HCT116 (cell line): ENCODE data around the gene MAOA. TPM values are rescaled to one million over a fixed set of nuclear protein-coding genes. Genes with fewer than 3 reads are reported as not detected.

Experiments
- ATAC-seq: fragments of 200-7000 bp; cut with Tn5 transposase; 2 replicates; pipeline ENCODE4 v1.9.1; 2020; ENCODE audit warnings: mild to moderate bottlenecking, moderate library complexity
- BruUV-seq: library from RNA; stranded (reverse); fragments of 400-500 nt; replicated peaks from 2 replicates; lab custom pipeline; 2021; lab: Mats Ljungman, UMichigan
- CTCF ChIA-PET: fragments of 300-600 bp; sonication (Branson Sonifier 250); formaldehyde crosslinking; loops from one replicate; lab custom pipeline; 2021; ENCODE audit warnings: antibody characterized with exemption; lab: Charles Lee
- POLR2A ChIA-PET: fragments of 300-600, 350-600 bp; sonication (Branson Sonifier 250); formaldehyde crosslinking; loops from one replicate; lab custom pipeline; 2021; ENCODE audit warnings: antibody characterized with exemption; lab: Charles Lee
- RAD21 ChIA-PET, 2 experiments: fragments of 300-600 bp; sonication (Branson Sonifier 250); formaldehyde crosslinking; loops; one replicate each; lab custom pipeline; 2023; ENCODE audit warnings: low total read pairs in 2 of 2; ENCODE audit not compliant: uncharacterized antibody in 2 of 2, unreplicated experiment in 2 of 2, low non-redundant PET in 1 of 2; lab: Charles Lee
- DNase-seq: peaks from one replicate; pipeline ENCODE4 v3.0.0-alpha.2; 2010; ENCODE audit warnings: low read depth, low spot score
- H2AFZ ChIP-seq: fragments of 200-600 bp; shearing (Covaris generic), sonication (generic); 2 replicates; pipeline ENCODE4 v1.6.1; 2017; ENCODE audit warnings: low read depth, mixed run types, mixed read lengths, antibody characterized with exemption, low read length; ENCODE audit not compliant: poor library complexity, severe bottlenecking
- H3K27ac ChIP-seq: 2 replicates; pipeline ENCODE4 v1.5.1; 2012; ENCODE audit warnings: low read depth, low read length
- H3K27me3 ChIP-seq: fragments of 200-600 bp; sonication (generic); 2 replicates; pipeline ENCODE4 v1.6.1; 2016; ENCODE audit warnings: mixed run types, low read length, mixed read lengths; ENCODE audit not compliant: insufficient read depth
- H3K36me3 ChIP-seq, 2 experiments: fragments of 200-500 bp in 1 of 2; fragments of 200-600 bp in 1 of 2; sonication (Bioruptor generic) in 1 of 2; sonication (generic) in 1 of 2; 2 replicates each; pipeline versions ENCODE4 v1.5.1 to v1.6.1; 2014 to 2016; ENCODE audit warnings: low read length in 2 of 2, inconsistent platforms in 1 of 2, mixed read lengths in 1 of 2, mixed run types in 1 of 2; ENCODE audit not compliant: insufficient read depth in 2 of 2, control insufficient read depth in 1 of 2
- H3K4me1 ChIP-seq, 2 experiments: fragments of 200-600 bp in 1 of 2; sonication (generic) in 1 of 2; 2 replicates each; pipeline versions ENCODE4 v1.5.1 to v1.6.1; 2012 to 2017; ENCODE audit warnings: low read length in 2 of 2, inconsistent platforms in 1 of 2, mild to moderate bottlenecking in 1 of 2, mixed read lengths in 1 of 2, mixed run types in 1 of 2, moderate library complexity in 1 of 2; ENCODE audit not compliant: insufficient read depth in 2 of 2, control insufficient read depth in 1 of 2
- H3K4me2 ChIP-seq: fragments of 200-600 bp; sonication (generic); 2 replicates; pipeline ENCODE4 v1.6.1; 2017; ENCODE audit warnings: mixed run types, low read length, mixed read lengths
- H3K4me3 ChIP-seq, 2 experiments: fragments of 200-600 bp in 1 of 2; sonication (generic) in 1 of 2; replicated peaks in 1 of 2; 2 replicates each; pipeline ENCODE4 v1.5.1; 2011 to 2016; ENCODE audit warnings: low read length in 2 of 2, control low read depth in 1 of 2, low read depth in 1 of 2, mild to moderate bottlenecking in 1 of 2, mixed read lengths in 1 of 2, mixed run types in 1 of 2
- H3K79me2 ChIP-seq: fragments of 200-600 bp; sonication (generic); 2 replicates; pipeline ENCODE4 v1.6.1; 2017; ENCODE audit warnings: mild to moderate bottlenecking, mixed run types, low read length, moderate library complexity, mixed read lengths; ENCODE audit not compliant: insufficient read depth
- H3K9ac ChIP-seq: fragments of 200-600 bp; sonication (generic); 2 replicates; pipeline ENCODE4 v1.6.1; 2016; ENCODE audit warnings: low read length, mixed read lengths
- H3K9me2 ChIP-seq: fragments of 200-600 bp; sonication (generic), shearing (Covaris generic); 2 replicates; pipeline ENCODE4 v1.6.1; 2017; ENCODE audit warnings: mixed run types, mild to moderate bottlenecking, moderate library complexity; ENCODE audit not compliant: insufficient read depth
- H3K9me3 ChIP-seq, 2 experiments: fragments of 200-500 bp in 1 of 2; fragments of 200-600 bp in 1 of 2; sonication (Bioruptor generic) in 1 of 2; sonication (generic) in 1 of 2; 2 replicates each; pipeline ENCODE4 v1.6.1; 2014 to 2017; ENCODE audit warnings: low read length in 2 of 2, mixed read lengths in 2 of 2, inconsistent platforms in 1 of 2, low read depth in 1 of 2, mild to moderate bottlenecking in 1 of 2, mixed run types in 1 of 2, moderate library complexity in 1 of 2; ENCODE audit not compliant: control insufficient read depth in 1 of 2, insufficient read depth in 1 of 2
- H4K20me1 ChIP-seq: fragments of 200-600 bp; sonication (generic), shearing (Covaris generic); 2 replicates; pipeline ENCODE4 v1.6.1; 2017; ENCODE audit warnings: mixed run types, mild to moderate bottlenecking, moderate library complexity; ENCODE audit not compliant: insufficient read depth
- CBX3 ChIP-seq: IDR thresholded peaks from 2 replicates; pipeline ENCODE4 v1.6.1; 2012; ENCODE audit warnings: low read depth
- ELF1 ChIP-seq: IDR thresholded peaks from 2 replicates; pipeline ENCODE4 v1.6.1; 2012; ENCODE audit warnings: low read depth, borderline replicate concordance
- EZH2 ChIP-seq: fragments of 200-600 bp; sonication (generic); IDR thresholded peaks from 2 replicates; pipeline ENCODE4 v1.6.1; 2017; ENCODE audit warnings: antibody characterized with exemption, mixed run types
- EZH2phosphoT487 ChIP-seq: fragments of 200-600 bp; IDR thresholded peaks from 2 replicates; pipeline ENCODE4 v1.6.1; 2018; ENCODE audit warnings: antibody characterized with exemption, borderline replicate concordance
- RAD21 ChIP-seq: IDR thresholded peaks from 2 replicates; pipeline ENCODE4 v1.6.1; 2012; ENCODE audit warnings: low read depth, mild to moderate bottlenecking
- SRF ChIP-seq: IDR thresholded peaks from 2 replicates; pipeline ENCODE4 v1.6.1; 2012; ENCODE audit warnings: low read depth
- YY1 ChIP-seq: IDR thresholded peaks from 2 replicates; pipeline ENCODE4 v1.6.1; 2011; ENCODE audit warnings: low read length, low read depth, moderate library complexity, mild to moderate bottlenecking; ENCODE audit not compliant: insufficient replicate concordance; ENCODE audit errors: extremely low read depth
- ZFX ChIP-seq: fragments of 450-650 bp; IDR thresholded peaks from 2 replicates; pipeline ENCODE4 v1.6.1; 2017
- ZNF274 ChIP-seq: fragments of 200-500 bp; sonication (Bioruptor generic); IDR thresholded peaks from 2 replicates; pipeline ENCODE4 v1.6.1; 2014; ENCODE audit warnings: mild to moderate bottlenecking, low read depth, low read length, inconsistent platforms
- intact Hi-C: fragments of 100-400 bp; cut with micrococcal nuclease; formaldehyde crosslinking; loops from 2 replicates; pipeline ENCODE4 v1.10.0; 2022
- total RNA-seq: library from RNA; stranded (reverse); gene quantifications from one replicate; pipeline ENCODE4 v1.2.1, GENCODE V29; 2021; ENCODE audit not compliant: unreplicated experiment
- TF ChIP-seq, protein P1 (sequence below): IDR thresholded peaks from 2 replicates; pipeline ENCODE4 v1.6.1; 2012; ENCODE audit warnings: low read depth
- TF ChIP-seq, protein P2 (sequence below): IDR thresholded peaks from 2 replicates; pipeline ENCODE4 v1.6.1; 2012

MAOA gene
- total RNA-seq, 1 experiment from 2014 or later, result 13.6 TPM

- Histone ChIP-seq H3K4me3 (no peak overlapping the region), H3K4me1 (no peaks in the 10 kb centered on the region), H3K27me3 (no peaks in the 10 kb centered on the region), H3K4me2 (no peak overlapping the region), H3K36me3 (no peaks in the 10 kb centered on the region), H4K20me1 (no peaks in the 10 kb centered on the region)
- CTCF ChIA-PET, result interaction anchor here (1.5 kb wide), 1 partner anchor 16 kb away, joined by 3 read pairs; no protein-coding TSS in a partner anchor
- TF ChIP-seq, protein P1, sequence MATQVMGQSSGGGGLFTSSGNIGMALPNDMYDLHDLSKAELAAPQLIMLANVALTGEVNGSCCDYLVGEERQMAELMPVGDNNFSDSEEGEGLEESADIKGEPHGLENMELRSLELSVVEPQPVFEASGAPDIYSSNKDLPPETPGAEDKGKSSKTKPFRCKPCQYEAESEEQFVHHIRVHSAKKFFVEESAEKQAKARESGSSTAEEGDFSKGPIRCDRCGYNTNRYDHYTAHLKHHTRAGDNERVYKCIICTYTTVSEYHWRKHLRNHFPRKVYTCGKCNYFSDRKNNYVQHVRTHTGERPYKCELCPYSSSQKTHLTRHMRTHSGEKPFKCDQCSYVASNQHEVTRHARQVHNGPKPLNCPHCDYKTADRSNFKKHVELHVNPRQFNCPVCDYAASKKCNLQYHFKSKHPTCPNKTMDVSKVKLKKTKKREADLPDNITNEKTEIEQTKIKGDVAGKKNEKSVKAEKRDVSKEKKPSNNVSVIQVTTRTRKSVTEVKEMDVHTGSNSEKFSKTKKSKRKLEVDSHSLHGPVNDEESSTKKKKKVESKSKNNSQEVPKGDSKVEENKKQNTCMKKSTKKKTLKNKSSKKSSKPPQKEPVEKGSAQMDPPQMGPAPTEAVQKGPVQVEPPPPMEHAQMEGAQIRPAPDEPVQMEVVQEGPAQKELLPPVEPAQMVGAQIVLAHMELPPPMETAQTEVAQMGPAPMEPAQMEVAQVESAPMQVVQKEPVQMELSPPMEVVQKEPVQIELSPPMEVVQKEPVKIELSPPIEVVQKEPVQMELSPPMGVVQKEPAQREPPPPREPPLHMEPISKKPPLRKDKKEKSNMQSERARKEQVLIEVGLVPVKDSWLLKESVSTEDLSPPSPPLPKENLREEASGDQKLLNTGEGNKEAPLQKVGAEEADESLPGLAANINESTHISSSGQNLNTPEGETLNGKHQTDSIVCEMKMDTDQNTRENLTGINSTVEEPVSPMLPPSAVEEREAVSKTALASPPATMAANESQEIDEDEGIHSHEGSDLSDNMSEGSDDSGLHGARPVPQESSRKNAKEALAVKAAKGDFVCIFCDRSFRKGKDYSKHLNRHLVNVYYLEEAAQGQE, result no peak
- TF ChIP-seq EZH2phosphoT487 (no peak), SRF (no peak), RAD21 (no peak), EZH2 (no peak), ELF1 (no peak), ZNF274 (no peak), ZFX (no peak), YY1 (no peak), CBX3 (no peak)
- TF ChIP-seq, protein P2, sequence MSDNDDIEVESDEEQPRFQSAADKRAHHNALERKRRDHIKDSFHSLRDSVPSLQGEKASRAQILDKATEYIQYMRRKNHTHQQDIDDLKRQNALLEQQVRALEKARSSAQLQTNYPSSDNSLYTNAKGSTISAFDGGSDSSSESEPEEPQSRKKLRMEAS, result no peak
- TF ChIP-seq, all 23 proteins: peak for 0
- H2AFZ ChIP-seq, result no peak overlapping the region
- no peak overlapping the region for H3K27ac ChIP-seq
- ChIA-PET RAD21 (no interaction called here), POLR2A (no interaction called here)
- BruUV-seq, result no TSS peak
- ATAC-seq, result no peak
- H3K9me2 ChIP-seq, result no peaks in the 10 kb centered on the region
- intact Hi-C loops, result no loop called here
- H3K9me3 ChIP-seq, result no peaks in the 10 kb centered on the region
- H3K79me2 ChIP-seq, result no peaks in the 10 kb centered on the region
- H3K9ac ChIP-seq, result no peak overlapping the region
- DNase-seq, result no peak
Observed at GRCh38 chrX:43734444-43734843, 78.3 kb downstream of the MAOA start.
